A172 (cell line): Measurements from ENCODE around the gene TBC1D14. TPM values are rescaled to one million over a fixed set of nuclear protein-coding genes. Genes with fewer than 3 reads are reported as not detected.
A peak's percentile ranks its signal among the peaks of the same experiment; 100 is the strongest.
"Not testable (repeated sequence)": the region's sequence is repeated elsewhere in the genome, so short reads cannot be mapped to it uniquely, and the experiment has no call there.

ENCODE experiments used
- DNase-seq: peaks from one replicate; pipeline ENCODE4 v3.0.0-alpha.2; 2015; ENCODE audit warnings: low spot score
- total RNA-seq: library from RNA; depleted of rRNA; stranded (reverse); fragments of >200 nt; shearing (Covaris generic); gene quantifications from 2 replicates; pipeline ENCODE4 v1.2.3, GENCODE V29; 2014

The TBC1D14 gene
- total RNA-seq, 1 experiment from 2014 or later, result 59.1 TPM

- DNase-seq, result no peak
Measured at GRCh38 chr4:6971536-6972374, 62.1 kb downstream of the TBC1D14 start.

GRCh38 chr4:6972375-6972650 lies 62.7 kb downstream of the TBC1D14 start:
- no peak for DNase-seq

- DNase-seq, result no peak
Measured at GRCh38 chr4:6972911-6973310, 63.3 kb downstream of the TBC1D14 start.

GRCh38 chr4:6974138-6974848 lies 64.7 kb downstream of the TBC1D14 start:
- DNase-seq, result peak; percentile 71

- not testable (repeated sequence) for DNase-seq
Measured at GRCh38 chr4:6977846-6978245, 68.2 kb downstream of the TBC1D14 start.

- DNase-seq, result no peak
Measured at GRCh38 chr4:6983544-6984142, 74.0 kb downstream of the TBC1D14 start.

GRCh38 chr4:6984612-6985425 lies 75.2 kb downstream of the TBC1D14 start:
- no peak for DNase-seq

GRCh38 chr4:6986072-6986780 lies 76.6 kb downstream of the TBC1D14 start:
- peak; percentile 21 for DNase-seq

- peak; percentile 68 for DNase-seq
Measured at GRCh38 chr4:6986781-6987587, 77.4 kb downstream of the TBC1D14 start.

GRCh38 chr4:6987588-6987961 lies 77.9 kb downstream of the TBC1D14 start:
- peak; percentile 16 for DNase-seq

- no peak for DNase-seq
Measured at GRCh38 chr4:6988016-6988715, 78.5 kb downstream of the TBC1D14 start.

GRCh38 chr4:6989331-6989923 lies 79.8 kb downstream of the TBC1D14 start:
- no peak for DNase-seq

- no peak for DNase-seq
Measured at GRCh38 chr4:6990661-6991060, 81.0 kb downstream of the TBC1D14 start.

- no peak for DNase-seq
Measured at GRCh38 chr4:6991249-6991648, 81.6 kb downstream of the TBC1D14 start.

- DNase-seq, result peak; percentile 88
Measured at GRCh38 chr4:6991771-6992557, 82.3 kb downstream of the TBC1D14 start.

GRCh38 chr4:6992728-6993677 lies 83.4 kb downstream of the TBC1D14 start:
- DNase-seq, result peak; percentile 10

- no peak for DNase-seq
Measured at GRCh38 chr4:6996481-6996880, 86.9 kb downstream of the TBC1D14 start.
